CD1c-positive myeloid dendritic cell (primary cell): ENCODE data around the gene CCNC.
"Not testable (repeated sequence)": the region's sequence is repeated elsewhere in the genome, so short reads cannot be mapped to it uniquely, and the experiment has no call there.

Source experiments
- DNase-seq: peaks from one replicate; pipeline ENCODE4 v3.0.0-alpha.2; 2016; ENCODE audit errors: extremely low spot score

The CCNC gene

DNA sequence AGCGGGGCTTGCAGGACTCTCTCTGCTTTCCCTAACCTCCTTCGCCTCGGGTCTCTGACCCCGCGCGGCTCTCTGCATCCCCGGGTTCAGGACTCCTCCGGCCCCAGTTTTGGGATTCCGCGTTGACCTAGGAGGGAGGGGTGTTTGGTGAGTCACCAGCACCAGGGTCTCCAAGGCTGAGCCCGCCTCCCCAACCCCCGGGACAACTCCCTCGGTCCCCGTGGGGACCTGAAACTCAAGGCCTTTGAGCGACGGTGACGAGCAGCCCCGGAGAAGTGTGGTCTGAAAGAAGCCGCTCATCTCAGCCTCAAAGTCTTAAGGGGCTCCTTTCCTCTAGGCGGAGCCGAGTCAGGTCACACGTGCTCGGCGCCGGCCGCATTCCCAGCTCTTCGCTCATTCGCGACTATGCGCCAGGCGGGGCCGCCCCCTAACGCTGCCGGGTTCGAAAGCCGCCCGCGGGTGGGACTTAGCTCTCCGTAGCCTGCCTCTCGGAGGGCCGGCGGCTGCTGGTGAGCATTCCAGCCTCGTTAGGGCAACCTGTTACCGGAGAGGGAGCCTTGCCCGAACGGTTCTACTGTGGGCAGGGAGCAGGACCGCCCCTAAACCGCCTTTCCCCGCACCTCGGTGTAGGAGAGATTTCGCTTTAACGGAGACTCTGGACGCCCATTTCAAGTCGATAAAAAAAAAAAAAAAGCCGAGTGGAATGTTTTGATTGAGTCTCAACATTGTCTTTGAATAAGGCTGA, 35.1 kb upstream of the CCNC start:
- DNase-seq, result peak; percentile 21

DNA sequence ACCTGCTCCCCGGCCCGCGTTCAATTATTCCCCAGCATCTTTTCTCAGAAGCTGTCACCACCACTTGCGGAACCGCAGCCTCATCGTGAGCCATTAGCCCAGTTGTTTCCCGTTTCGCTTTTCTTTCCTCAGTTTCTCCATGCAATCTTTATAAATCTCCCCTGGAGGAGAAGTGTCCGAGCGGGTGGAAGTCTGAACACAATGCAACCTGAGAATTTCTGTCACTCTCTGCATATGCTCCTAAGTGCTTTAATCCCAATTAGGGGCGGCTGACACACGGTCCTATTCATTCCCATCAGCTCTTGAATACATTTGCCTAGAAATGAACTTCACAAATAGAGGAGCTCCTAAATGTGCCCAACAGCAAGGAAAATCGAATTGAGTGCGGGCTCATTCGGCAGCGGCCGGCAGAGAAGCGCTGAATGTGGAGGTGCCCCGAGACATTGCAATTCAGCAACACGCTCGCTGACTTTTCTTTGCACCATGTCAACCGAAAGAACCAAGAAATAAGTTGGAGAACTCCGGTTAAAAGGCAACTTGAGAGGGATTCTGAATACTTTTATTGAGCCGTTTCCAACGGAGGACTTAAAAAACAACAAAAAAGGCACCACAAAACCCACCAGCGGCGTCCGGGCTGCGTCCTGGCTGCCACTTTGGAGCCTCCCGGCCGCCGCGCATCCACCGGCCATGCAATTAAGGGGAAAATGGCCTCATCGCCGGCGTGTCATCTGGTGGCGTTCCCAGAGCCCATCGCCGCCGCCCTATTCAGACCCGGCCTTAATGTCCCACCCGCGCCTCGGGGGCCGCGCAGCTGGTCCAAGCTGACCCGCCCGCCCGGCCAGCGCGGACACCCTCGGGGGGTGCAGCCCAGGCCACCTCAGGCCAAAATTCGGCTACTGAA, 34.3 kb upstream of the CCNC start:
- DNase-seq, result no peak

DNA sequence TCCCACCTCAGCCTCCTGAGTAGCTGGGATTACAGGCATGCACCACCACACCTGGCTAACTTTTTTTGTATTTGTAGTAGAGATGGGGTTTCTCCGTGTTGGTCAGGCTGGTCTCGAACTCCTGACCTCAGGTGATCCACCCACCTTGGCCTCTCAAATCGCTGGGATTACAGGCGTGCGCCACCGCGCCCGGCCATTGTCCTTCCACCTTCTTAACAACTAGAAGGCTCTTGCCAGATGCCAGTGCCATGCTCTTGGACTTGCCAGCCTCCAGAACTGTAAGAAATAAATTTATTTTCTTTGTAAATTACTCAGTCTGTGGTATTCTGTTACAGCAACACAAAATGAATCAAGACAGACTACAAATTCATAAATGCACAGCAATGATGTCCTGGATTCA, 26.2 kb upstream of the CCNC start:
- not testable (repeated sequence) for DNase-seq

DNA sequence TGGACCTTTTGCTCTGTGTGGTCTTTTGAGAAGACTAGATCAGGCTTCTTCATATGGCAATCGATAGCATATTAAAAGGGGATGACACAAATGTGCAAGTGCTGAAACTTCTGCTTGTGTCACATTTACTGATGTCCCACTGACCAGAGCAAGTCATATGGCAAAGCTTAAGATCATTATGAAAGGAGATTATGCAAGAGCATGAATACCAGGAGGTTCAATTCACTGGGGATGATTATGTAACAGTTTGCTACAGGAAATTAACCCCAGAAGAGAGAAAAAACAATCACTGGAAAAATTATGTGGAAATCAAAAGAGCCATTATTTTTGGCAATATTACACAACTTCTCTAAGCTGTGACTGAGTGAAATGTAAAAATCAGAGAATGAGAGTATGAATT, 24.4 kb upstream of the CCNC start:
- DNase-seq, result peak; percentile 25

DNA sequence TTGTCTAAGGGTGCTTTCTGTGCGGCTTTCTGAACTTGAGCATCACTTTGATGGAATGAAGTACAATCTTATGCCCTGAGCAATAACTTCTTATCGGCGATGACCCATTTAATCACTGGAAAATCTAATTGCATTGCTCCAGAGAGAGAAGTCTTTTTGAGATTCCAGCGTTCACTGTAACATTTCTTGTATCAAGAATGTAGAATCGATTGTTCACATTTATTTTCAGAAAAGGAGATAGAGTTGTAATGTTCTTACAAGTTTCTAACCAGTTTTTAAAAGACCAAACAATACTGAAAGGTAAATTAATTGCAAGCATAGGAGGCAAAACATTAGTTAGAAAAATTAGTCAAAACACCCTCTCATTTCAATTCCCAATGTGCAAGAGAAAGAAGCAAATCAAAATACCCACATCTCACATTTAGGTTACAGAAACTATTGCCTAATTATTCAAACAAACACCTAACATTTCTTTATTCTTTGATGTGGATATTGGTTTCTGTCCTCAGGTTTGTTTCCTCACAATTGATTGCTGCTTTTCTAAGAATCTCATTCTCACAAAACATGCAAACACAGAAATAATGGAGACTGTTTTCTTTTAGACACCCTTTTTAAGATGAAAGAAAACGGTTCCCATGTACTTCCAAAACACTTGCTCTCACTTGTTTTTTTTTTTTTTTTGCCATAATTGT, 23.4 kb upstream of the CCNC start:
- no peak for DNase-seq

DNA sequence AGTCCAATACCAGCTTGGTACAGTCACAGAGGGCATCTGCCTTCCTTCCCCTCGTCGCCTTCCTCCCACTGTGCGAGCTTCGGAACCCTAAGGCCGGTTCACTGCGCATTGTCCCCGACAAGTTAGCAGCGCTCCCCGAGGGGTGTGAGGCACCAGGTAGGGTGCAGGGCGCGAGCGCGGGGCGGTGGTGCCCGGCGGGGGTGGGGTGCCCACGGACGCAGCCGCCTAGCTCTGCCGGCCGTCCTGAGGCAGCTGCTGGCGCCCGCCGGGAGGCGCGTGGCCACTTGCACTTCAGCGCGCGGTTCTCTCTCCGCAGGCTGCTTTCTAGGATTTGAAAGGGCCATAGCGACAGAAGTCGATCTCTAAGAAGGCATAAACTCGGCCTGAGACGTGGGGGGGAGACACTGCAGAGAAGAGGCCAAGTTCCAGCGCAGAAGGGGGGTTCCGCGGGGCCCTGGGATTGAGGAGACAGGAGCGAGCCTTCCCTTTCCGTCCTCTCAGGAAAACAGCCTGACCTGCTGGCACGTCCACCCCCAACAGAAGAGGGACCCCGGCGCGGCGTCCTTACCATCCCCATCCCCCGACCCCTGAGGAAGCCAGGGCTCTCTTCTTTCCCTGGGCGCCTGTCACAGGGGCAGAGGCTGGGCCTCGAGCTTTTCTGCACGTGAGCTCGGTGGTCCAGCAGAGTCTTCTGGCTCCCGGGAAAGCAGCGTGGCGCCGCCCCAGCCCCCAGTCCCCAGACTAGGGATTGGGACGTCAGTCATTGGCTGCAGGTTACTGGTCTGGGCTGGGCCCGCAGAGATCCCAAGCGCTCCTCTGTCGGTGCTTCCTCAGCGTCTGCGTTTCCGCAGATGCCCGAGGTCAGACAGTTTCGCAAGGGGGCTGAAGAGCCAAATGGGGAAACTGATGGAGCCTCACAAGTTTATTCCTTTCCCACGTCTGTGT, 22.5 kb upstream of the CCNC start:
- peak; percentile 30 for DNase-seq

DNA sequence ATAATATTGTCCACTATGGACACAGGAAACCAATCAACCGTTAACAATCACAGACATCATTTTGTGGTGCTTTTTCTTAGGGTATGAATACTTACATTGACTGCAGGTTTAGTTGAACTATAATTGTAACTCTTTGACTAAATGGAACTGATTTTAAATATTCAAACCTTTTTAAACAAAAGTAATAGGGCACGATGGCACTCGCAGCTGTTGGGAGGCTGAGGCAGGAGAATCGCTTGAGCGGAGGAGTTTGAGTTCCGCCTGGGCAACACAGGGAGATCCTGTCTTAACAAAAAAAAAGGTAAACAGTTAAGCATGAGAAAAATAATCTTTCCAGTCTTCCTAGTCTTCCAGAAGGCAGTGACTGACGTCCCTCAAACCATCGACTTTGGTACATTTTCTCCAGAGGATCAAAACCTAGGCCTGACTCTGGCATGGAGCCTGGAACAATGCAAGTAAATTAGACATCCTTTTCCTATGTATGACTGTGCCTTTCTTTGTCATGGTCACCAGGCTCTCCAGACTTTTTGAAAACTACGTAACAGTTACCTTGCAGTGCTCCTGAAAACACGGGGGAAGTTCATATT, 21.5 kb upstream of the CCNC start:
- DNase-seq, result no peak

DNA sequence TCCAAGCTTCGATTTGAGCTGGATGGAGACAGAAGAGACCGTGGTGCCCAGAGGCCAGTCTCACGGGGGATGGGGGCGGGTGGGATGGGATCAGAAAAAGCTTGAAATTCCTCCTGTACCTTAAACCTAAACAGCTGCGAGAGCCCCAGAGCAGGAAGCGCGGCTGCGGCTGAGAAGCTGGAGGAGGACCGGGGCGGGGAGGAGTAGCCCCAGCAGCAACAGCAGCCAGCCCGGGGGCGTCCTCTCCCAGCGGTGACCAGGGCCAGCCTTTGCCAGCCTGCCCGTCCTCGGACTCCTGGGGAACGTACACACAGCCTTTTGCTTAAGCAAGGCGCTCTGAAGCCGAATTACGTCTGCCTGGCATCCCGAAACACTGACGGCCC, 20.8 kb upstream of the CCNC start:
- DNase-seq, result no peak

DNA sequence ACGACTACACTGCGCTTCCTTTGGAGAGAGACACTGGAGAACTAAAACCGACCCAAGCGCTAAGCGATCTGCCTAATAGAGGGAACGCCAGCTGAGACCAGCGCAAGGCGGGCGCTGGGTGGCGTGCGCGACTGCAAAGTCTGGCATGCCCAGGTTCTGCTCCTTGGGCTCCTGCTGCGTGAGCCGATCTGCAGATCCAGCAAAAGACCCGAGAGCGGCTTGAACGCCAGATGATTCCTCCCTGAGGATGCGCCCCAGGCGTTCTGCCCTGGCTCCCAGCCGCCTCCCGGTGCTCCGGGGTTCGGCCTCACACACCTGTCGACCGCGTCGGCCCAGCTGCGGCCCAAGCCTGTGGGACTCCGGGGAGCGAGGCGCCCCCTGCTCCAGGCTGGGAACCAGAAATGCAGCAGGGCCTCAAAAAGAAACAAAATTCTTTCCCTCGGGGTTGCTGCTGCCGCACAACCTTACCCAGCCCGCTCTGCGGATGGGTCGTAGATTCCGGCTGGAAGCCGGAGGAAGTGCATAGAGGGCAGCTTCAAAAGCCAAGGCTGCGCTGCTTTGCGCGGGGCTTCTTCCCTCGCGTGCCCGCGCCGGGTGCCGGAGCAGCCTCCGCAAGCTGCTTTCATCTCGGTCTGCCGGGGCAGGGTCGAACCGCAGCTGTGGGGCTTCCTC, 20.3 kb upstream of the CCNC start:
- peak; percentile 53 for DNase-seq

DNA sequence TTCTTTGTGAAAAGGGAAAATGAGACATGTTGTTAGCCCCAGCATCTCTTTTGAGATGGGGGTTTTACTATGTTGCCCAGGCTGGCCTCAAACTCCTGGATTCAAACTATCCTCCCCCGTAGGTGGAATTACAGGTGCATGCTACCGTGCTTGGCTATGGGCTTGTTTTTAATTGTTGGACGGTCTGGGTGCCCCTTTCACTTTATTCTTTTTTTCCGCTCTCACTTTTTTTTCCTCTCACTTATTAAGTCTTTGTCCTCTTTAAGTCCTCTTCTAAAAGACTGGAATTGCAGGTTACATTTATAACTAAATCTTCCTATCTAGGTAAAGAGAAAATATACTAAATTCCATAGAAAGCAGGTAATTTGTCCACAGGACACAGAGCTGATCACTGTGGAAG, 19.3 kb upstream of the CCNC start:
- DNase-seq, result no peak

DNA sequence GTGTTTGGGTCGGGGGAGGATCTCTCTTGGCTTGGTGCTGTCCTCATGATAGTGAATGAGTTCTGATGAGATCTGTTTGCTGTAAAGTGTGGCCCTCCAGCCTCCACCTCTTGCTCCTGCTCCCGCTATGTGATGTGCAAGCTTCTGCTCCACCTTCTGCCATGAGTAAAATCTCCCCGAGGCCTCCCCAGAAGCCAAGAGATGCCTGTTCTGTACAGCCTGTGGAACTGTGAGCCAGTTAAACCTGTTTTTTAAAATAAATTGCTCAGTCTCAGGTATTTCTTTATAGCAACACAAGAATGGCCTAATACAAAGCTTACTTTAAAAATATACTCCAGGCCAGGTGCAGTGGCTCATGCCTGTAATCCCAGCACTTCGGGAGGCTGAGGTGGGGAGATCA, 11.3 kb upstream of the CCNC start:
- no peak for DNase-seq

DNA sequence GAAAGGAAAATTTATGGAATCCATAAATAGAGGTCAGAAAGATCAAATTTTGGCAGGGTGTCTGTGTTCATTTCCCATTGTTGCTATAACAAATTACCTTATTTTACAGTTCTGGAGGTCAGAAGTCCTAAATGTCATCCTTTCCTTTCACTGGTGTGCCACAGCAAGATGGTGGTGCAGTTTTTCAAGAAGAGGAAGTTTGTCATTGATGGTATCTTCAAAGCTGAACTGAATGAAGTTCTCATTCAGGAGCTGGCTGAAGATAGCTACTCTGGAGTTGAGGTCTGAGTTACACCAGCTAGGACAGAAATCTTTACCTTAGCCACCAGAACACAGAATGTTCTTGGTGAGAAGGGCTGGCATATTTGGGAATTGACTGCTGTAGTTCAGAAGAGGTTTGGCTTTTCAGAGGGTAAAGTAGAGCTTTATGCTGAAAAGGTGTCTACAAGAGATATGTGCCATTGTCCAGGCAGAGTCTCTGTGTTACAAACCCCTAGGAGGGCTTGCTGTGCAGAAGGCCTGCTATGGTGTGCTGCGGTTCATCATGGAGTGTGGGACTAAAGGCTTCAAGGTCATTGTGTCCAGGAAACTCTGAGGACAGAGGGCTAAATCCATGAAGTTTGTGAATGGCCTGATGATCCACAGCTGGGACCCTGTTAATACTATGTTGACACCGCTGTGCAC, 7.2 kb upstream of the CCNC start:
- DNase-seq, result no peak

DNA sequence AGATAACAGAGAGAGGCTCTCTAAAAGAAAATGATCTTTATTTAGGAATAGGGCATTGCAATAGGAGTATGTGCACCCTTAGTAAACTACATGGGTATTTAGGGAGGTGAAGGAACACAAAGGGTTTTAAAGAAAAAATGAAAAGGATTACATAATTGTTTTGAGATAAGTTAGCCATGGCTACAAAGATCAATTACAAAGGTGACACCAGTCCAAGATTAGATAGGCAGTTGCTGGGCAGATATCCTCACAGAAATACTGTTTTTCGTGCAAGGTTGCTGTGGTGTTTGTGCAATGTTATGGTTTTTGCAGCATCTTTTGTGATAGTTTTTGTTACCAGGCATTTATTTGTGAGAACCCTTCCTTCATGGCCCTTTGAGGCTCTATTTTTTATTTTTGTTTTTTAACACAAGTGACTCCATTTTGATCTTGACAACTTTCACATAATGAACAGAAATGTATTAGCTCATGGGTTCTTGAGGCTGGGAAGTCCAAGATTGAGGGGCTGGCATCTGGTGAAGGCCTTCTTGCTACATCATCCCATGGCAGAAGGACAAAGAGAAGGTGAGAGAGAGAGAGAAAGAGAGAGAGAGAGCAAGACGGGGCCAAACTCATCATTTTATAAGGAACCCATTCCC, 5.6 kb upstream of the CCNC start:
- DNase-seq, result no peak

DNA sequence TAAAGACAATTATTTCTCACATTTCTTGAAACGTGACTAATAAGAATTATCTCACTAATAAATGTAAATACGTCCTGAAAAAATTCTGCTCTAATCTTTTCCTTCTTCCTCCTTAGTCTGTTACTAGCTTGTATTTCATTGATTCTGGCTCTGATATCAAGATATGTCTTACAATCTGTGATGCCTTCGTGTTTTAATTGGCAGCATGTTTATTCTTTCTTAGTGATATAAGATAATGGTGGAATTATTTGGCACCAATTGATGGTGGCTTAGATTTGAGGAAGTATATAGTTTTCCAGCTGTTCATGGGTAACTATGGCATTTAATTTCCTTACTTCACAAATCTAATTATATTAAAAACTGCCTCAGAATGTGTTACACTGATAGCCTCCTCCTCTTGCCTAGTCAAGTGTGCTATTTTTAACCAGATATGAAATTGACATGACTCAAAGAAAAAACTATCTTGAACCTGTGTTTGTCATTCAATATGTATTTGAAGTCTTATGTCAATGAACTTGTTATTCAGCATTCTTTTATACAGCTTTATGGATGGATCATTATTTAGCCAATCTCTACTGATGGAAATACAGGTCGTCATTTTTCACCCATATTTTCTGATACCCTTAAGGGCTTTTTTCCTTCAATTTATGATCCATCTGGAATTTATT, 5.3 kb downstream of the CCNC start:
- DNase-seq, result no peak

DNA sequence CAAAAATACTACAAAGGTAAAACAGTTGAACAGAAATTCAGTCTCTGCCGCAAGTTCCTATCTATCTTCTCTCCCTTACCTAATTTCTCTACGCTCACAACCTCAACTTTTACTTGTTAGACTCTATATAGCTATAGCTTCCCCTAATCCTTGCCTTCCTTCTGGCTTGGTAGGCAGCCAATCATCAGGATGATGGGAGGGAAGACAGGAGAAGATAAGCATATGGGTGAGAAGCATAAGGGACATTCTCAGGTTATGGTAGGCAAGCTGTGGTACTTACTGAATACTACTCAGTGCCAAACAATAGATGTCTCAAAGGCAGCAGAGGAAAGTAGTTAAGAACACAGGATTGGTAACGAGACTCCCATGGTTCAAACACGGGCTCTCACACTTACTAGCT, 7.8 kb downstream of the CCNC start:
- no peak for DNase-seq

DNA sequence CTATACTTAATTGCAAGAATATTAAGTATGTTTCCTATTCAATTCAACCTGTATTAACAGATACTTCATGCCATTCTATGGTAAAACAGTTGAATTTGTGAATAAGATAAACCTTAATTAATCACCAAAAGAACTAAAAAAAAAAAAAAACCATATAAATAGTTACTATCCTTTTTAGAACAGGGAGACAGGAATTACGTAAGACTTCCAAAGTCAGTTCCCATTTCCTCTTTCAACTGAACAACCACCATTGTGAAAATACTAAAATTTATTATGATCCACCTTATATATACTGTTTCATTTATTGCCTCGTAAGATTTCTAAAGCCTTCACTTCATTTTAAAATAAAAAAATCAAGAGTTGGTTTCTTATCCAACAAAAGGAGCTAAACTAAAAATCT, 9.4 kb downstream of the CCNC start:
- DNase-seq, result peak; percentile 41

DNA sequence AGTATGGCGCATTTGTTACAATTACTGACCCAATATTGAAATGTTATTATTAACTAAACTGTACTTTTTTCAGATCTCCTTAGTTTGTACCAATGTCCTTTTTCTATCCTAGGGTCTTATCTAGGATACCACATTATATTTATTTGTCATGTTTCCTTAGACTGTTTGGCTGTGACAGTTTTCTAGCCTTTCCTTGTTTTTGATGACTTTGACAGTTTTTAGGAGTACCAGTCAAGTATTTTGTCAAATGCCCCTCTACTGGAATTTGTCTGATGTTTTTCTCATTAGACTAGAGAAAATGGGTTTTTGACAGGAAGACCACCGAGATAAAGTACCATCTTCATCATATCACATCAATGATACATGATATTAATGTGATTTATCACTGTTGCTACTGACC, 14.6 kb downstream of the CCNC start:
- no peak for DNase-seq

DNA sequence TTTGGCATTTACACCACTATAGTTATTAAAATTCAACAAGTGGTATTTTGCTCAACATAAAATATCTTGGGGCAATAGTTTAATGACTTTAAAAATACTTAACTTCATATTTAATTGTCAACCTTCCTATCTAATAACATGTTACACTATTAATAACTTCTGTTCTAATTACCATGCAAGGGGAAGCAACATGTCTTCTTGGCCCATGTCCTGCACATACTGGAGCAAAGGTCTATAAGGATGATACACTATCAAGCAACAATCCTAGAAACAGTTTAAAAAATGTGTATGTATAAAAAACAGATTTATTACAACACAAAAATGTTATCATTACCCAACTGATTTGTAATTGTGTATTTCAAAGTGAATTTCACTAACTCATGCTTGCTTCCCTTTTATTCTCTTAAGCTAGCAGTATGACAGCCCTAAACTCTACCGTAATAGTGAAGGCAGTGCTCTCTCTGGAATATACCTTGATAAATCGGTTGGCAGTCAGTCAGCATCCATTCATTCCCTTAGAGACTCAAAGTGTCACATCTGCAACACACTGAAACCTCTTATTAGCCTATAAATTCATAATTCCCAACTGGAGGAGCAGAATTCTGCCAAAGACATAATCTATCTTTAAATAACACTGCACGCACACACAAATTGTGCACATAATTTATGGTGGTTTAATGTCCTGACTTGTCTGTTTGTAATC, 18.3 kb downstream of the CCNC start:
- no peak for DNase-seq
